ENCODE measurements around the gene ELOVL3. TPM values are rescaled to one million over a fixed set of nuclear protein-coding genes. Genes with fewer than 3 reads are reported as not detected.

The ELOVL3 gene
- total and polyA plus RNA-seq, 9 of the 15 experiments (the other 6 are each of a cell fraction or from before 2014, with no cell fraction given): 0.32 to 3.3 (median 0.87) TPM

GRCh38 chr10:102245082-102245931, 19.2 kb downstream of the ELOVL3 start, which contains the start of gene GBF1 (continued):
- no peak for TF ChIP-seq ZNF197 (CRISPR knock-in tag; IDR thresholded peaks at IDR 0.05; ENCODE audit: low read depth)
- TF ChIP-seq ZC3H8 (IDR thresholded peaks at IDR 0.05): no peak
- no peak for TF ChIP-seq GABPB2 (CRISPR knock-in tag; conservative IDR thresholded peaks at IDR 0.05)
- TF ChIP-seq NFE2 (IDR thresholded peaks at IDR 0.05; ENCODE audit: low read depth): peak; percentile 6; the same call in 1 of the 2 replicates
- no peak for TF ChIP-seq THAP12 (CRISPR knock-in tag; IDR thresholded peaks at IDR 0.05)

GRCh38 chr10:102245932-102246251, 19.8 kb downstream of the ELOVL3 start:
- Histone ChIP-seq H3K27me3 (ENCODE audit: control insufficient read depth in 2 of 2, insufficient read depth in 2 of 2, low read length in 2 of 2) (no peaks in the 10 kb centered on the region), H3K4me3 (peak overlapping the region; percentile 84), H3K9ac (ENCODE audit: insufficient read depth in 1 of 2, low read depth in 2 of 2, low read length in 2 of 2) (peak overlapping the region; percentile 81 to 93), H3K4me1 (replicated peaks in 1 of 2; ENCODE audit: control insufficient read depth in 2 of 2, insufficient read depth in 2 of 2, low read length in 2 of 2) (peaks cover 10 to 25% of the 10 kb centered on the region in 2 experiments), H3K27ac (ENCODE audit: extremely low read depth, low read depth, low read length) (peak overlapping the region; percentile 75), H2AFZ (ENCODE audit: low read depth, low read length) (peak overlapping the region; percentile 87), H3K9me1 (ENCODE audit: control insufficient read depth, insufficient read depth, low read length) (no peaks in the 10 kb centered on the region), H4K20me1 (replicated peaks; ENCODE audit: control insufficient read depth, insufficient read depth, low read length) (peaks cover 14% of the 10 kb centered on the region; the same call in 1 of the 2 replicates), H3K79me2 (ENCODE audit: control insufficient read depth, insufficient read depth, low read length) (peaks cover 55% of the 10 kb centered on the region), H3K4me2 (ENCODE audit: insufficient read depth, low read length) (peak overlapping the region; percentile 97), H3K36me3 (ENCODE audit: control insufficient read depth, insufficient read depth, low read length) (peaks cover 15% of the 10 kb centered on the region; the same call in 2 of the 3 replicates), H3K9me3 (replicated peaks; ENCODE audit: control insufficient read depth, insufficient read depth, low read depth, low read length) (no peaks in the 10 kb centered on the region)
- in situ Hi-C loops (cut with MboI) (loop anchor here (25.0 kb wide), 1 partner anchor 341 kb away; no protein-coding TSS in a partner anchor), intact Hi-C loops (cut with micrococcal nuclease) (no loop called here)
- FAIRE-seq: no peak
- BruUV-seq (replicated peaks): no TSS peak
- ATAC-seq: no peak
- ChIA-PET POLR2A (interaction anchor here (0.6 to 1.2 kb wide), 10 partner anchors 9 to 350 kb away, joined by 3 to 12 read pairs (median 3); no protein-coding TSS in a partner anchor), CTCF (ENCODE audit: low intra/inter-chr PET ratio) (no interaction called here)
- no peak for DNase-seq (ENCODE audit: extremely low read depth in 1 of 4, low spot score in 3 of 4)
- WGBS (ENCODE audit: insufficient coverage, low coverage, missing lambda C conversion rate): 3% methylated on average over 4 of the region's 4 CpGs
- 0 out of 2 replicates have a peak, but pooled peaks have one; percentile 8 for TF ChIP-seq TEAD4 (IDR thresholded peaks at IDR 0.05; ENCODE audit: low read length)
- no peak for TF ChIP-seq TEAD4 (CRISPR knock-in tag; IDR thresholded peaks at IDR 0.05; ENCODE audit: borderline replicate concordance)
- no peak for TF ChIP-seq KDM5B (IDR thresholded peaks at IDR 0.05; ENCODE audit: insufficient replicate concordance, low read depth, low read length)
- no peak for TF ChIP-seq CREB3L1 (IDR thresholded peaks at IDR 0.05; ENCODE audit: borderline replicate concordance, low read depth)
- no peak for TF ChIP-seq CBX8 (IDR thresholded peaks at IDR 0.05; ENCODE audit: borderline replicate concordance, extremely low read depth, low read depth, low read length, poor library complexity, severe bottlenecking)
- TF ChIP-seq NKRF (IDR thresholded peaks at IDR 0.05; ENCODE audit: borderline replicate concordance): no peak

All from K562 (cell line).